HG03432 (cell line): ENCODE measurements around the gene FAM120AOS.

Experiments
- ATAC-seq: cut with Tn5 transposase; IDR thresholded peaks from one replicate; pipeline ENCODE4 v1.9.1; 2021; ENCODE audit warnings: mild to moderate bottlenecking, moderate library complexity; ENCODE audit not compliant: unreplicated experiment

Gene FAM120AOS

DNA sequence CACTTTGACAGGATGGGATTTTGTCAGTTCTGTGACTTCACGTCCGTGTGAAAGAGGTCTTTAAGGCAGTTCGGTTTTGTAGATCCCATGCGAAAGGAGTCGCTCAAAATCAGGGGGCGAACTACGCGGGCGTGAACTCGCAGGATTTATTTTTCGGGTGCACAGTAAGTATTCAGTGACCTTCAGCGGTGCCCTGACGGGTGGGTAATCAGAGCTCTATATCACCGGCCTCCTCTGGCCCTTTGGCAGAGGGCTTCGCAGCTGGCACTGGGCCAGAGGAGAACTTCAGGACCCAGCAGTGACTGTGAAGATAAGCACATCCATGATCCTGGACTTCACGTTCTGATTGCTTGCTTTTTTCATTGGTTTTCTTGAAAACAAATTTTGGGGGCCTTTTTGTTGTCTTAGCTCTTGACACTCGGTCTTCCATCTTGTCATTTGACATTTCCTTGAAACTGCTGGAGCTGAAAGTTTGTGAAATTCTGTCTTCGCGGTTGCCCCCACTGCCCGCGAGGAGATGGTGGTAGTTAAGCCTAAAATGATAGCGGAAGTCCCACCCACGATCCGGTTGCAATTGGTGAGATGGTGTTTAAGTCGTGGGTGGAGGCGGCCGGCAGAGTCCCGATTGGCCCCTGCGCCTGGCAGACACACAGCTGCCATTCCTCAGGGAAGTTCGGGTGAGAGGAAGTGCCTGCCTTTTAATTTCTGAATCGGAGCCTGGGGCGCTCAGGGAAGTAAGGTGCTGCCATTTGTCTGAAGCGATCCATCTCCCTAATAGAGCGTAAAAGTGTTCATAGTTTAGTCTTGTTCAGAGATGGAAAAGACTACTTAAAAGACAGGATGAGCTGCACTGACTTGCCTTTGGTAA lies at the start of gene FAM120AOS:
TSS of gene FAM120AOS (minus strand) at position 535 of the 868 bp plus-strand sequence. CDS start 872 bp downstream, outside the sequence.
- peak; percentile 65 for ATAC-seq

DNA sequence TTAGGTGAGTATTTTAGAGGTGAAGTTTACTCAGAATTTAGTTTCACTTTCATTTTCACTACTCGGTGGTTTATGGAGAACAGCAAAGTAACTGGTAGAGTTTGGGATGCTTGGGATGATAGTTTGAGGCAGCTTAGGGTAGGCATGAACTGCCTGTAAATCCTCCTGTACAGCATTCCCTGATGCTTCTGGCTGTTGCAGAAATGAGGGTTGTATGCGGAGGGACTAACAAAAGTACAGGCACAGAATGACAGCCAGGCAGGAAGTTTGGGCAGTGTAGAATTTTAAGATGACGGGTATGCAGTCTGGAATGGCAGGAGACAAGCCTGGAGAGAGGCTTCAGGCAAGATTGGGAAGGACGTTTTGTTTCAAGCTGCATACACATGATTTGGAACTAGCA lies 48.0 kb upstream of the FAM120AOS start:
- ATAC-seq: no peak

DNA sequence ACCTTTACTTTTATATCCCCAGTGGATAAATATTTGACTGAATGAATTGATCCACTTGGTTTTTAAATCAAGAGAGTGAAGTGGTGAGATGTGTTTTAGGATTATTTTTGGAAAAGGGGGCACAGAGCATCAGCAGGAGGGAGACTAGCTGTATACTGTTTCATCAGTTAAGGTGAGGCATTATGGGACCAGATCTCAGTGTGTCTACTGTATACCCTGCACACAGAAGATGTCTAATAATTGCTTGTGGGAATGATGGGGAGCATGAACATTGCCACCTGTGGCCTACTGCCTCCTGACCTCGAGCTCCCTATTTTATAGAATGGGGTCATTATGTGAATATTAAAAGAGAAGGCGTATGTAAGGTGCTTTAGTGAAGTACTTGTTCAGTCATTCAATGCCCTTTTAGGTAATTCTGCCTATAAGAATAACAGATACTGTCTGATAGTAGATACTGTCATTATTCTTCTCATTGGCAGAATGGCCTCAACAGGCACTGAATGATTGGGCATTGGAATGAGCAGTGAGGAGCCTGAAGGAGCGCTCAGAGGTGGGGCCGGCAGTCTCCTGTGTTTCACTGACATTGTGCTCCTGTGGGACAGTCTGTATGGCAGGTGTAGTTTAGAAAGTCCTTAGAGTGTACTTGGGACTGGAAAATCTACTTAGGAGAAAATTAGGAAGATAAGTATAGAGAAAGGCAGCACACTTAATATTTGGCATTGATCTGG lies 47.4 kb upstream of the FAM120AOS start:
- no peak for ATAC-seq

DNA sequence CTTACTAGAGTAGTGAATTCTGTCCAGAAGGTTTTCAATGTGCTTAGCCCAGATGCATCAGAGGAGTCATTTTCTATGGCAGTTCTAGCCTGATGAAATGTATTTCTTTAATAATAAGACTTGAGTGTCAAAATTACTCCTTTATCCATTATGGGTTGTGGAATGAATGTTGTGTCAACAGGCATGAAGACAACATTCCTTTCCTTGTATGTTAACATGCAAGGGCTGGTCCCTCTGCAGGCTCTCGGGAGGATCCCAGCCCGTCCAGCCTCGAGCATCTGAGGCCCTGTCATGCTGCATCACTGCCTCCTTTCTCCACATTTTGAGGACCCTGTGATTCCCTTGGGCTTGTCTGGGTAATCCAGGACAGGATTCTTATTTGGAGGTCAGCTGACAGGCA lies 42.9 kb upstream of the FAM120AOS start:
- ATAC-seq: no peak

DNA sequence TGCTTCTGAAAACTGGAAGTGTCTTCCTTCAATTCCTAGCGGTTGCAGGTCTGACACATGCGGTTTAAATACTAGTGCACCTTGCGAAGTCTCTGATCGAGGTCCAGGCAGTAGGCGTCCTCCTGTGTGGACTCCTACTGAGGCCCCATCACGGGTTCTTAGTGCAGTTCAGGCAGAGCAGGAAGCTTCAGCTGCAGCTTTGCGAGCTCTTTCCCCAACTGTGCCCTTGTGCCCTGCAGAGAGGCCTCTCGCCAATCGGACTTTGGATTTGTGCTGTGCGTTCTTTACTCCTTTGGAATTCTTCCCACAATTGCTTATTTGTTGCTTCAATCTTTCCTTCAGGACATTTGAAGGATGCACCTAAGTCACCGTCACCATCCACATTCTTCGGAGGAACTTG lies 40.6 kb upstream of the FAM120AOS start:
- ATAC-seq: no peak

DNA sequence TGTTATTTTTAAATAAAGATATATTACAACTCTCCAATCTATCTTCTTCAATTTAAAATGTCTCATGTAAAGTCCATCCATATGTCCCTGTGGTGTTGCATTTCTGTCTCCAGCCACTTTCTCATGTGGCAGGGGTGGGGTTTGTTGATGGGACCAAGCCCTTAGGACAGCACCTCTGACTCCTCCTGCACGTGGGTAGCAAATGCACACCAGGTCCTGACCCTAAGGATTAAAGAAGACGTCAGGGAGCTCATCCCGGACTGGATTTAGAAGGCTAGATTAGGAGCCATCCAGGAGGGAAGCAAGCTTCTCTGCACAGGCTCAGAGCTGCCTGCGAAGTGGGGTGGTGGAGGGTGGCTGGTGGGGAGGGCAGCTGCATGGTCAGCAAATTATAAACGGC lies 38.9 kb upstream of the FAM120AOS start:
- ATAC-seq: no peak

- ATAC-seq: no peak
These were observed 38.3 kb upstream of the FAM120AOS start for GRCh38 chr9:93491593-93492232.

- ATAC-seq: no peak
These were observed 34.9 kb upstream of the FAM120AOS start for GRCh38 chr9:93488244-93488643.

DNA sequence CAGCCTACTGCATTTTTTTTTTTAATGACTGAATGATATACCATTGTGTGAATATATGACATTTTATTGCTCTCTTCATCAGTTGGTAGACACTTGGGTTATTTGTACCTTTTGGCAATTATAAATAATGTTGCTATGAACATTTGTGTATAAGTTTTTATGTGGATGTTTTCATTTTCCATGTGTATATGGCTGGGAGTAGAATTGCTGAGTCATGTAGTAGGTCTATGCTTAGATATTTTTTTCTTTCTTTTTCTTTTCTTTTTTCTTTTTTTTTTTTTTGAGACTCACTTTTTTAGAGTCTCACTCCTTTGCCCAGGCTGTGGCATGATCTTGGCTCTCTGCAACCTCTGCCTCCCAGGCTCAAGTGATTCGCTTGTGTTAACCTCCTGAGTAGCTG lies 32.9 kb upstream of the FAM120AOS start:
- no peak for ATAC-seq

GRCh38 chr9:93483497-93483896 lies 30.1 kb upstream of the FAM120AOS start:
- ATAC-seq: no peak

GRCh38 chr9:93480728-93481324 lies 27.4 kb upstream of the FAM120AOS start:
- ATAC-seq: no peak

GRCh38 chr9:93480262-93480661 lies 26.9 kb upstream of the FAM120AOS start:
- no peak for ATAC-seq

DNA sequence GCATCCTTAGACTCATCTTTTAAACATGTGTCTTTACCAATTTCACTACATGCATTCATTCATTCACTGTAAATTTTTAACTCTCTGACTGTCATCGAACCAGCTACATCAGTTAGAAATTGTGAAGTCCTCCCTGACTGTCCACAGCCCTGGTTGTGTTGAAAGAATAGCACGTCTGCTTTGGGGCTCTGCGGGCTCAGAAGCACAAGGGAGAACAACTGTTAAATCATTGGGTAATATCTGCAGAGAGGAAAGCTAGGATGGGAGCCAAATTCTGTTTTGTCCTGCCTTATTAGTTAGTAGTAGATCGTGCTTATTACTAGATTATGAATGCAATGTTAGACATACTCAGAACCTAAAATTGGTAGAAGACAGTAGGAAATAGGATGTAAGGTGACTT lies 26.3 kb upstream of the FAM120AOS start:
- no peak for ATAC-seq

- ATAC-seq: no peak
These were observed 24.0 kb upstream of the FAM120AOS start for GRCh38 chr9:93477397-93477796.

DNA sequence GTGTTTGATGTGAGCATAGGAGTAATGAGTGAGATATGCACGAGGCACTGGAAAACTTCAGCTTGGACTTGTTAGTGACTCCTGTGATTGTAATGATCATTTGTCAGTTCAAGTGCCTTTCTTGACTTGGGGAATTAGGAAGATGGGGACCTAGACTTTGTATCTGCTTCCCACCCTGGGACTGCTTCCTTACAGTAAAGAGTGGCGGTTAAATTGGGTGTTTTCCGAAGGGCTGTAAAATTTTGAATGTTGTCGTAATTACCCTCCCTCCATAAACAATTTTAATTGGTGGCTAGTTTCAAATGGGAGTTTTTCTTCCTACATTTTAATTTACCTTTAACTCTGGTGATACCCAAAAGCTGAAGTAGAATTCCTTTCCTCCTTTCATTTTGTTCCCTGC lies 23.5 kb upstream of the FAM120AOS start:
- ATAC-seq: no peak

DNA sequence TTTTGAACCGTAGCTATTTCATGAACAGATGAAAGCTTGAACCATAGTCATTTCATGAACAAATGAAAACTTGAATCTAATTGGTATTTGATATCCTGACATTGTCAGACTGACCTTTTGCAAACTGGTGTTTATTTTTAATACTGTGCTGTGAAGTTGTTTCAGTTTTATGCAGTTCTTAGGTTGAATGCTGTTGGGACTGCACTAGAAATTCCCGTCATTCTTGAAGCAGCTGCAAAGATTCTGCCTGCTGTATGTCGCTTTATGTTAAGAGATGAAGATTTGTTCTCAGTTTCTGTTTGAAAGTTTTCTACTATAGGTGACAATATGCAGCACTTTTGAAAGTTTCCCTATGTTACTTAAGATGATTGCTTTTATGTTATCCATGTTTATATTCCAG lies 22.5 kb upstream of the FAM120AOS start:
- ATAC-seq: no peak

DNA sequence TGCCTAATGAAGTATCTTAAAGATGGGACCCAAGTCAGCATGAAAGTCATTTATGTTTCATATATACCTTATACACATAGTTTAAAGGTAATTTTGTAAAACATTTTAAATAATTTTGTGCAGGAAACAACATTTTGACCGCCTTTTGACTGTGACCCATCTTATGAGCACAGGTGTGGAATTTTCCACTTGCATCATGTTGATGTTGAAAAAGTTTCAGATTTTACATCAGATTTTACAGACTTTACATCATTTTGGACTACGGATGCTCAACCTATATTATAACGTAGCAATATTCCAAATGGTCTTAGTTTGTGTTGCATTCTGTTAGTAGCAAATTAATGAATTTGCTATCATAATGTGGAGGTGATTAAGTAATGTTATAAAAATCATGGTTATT lies 21.7 kb upstream of the FAM120AOS start:
- ATAC-seq: no peak

DNA sequence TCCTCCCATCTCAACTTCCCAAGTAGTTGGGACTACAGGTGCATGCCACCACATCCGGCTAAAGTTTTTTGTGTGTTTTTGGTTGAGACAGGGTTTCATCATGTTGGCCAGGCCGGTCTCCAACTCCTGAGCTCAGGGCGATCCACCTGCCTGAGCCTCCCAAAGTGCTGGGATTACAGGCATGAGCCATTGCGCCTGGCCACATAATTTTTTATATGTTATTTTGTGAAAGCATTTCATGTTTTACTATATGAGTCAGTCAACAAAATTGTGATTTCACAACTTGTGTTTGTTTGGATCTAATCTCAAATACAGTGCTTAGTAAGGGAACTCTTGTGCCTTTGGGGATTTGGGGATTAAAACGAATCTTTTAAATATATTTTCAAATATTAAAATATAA lies 20.0 kb upstream of the FAM120AOS start:
- no peak for ATAC-seq

DNA sequence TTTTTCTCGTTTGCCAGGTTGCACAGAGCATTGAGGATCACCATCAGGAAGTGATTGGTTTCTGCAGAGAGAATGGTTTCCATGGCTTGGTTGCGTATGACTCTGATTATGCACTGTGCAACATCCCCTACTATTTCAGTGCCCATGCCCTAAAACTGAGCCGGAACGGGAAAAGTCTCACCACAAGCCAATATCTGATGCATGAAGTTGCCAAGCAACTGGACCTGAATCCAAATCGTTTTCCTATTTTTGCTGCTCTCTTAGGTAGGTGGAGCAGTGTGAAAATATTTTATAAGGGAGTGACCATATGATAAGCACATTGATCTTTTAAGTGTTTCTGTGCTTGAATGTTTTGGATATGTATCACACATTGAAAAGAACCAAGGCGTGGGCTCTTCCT lies 17.7 kb upstream of the FAM120AOS start:
- ATAC-seq: no peak

GRCh38 chr9:93470391-93470790 lies 17.0 kb upstream of the FAM120AOS start:
- ATAC-seq: no peak

DNA sequence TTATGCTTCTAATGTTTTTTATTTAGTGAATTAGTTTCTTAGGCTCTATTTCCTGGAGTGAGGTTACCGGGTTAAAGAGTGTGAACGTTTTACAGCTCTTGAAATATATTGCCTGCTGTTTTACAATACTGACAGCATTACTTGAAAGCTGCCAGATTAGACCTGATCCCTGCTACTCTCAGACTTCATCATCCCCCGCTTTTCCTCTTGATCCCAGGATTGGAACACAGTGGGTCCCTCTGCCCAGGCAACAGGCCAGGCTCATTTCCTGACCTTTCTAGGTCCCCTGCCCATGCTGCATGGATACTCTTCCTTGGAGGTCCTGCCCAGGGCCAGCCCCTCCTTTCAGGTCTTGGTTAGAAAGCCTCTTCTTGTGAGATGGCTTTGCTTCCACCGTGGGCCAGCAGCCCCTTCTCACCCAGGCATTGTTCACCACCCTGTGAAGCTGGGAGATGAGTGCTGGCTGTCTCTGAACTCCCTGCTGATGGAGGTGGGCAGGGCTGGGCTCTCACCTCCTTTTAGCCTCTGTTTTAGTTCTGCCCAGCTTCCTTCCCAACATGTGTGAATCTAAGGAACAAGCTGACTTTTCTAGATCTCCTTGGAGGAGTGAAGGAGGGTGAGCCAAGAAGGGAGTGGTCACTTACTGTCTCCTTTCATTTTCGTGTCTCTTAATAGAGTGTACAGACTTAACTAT lies 15.5 kb upstream of the FAM120AOS start:
- ATAC-seq: no peak
